Right lobe of liver (tissue), 6 donors: ENCODE measurements around the gene ESM1. TPM values are rescaled to one million over a fixed set of nuclear protein-coding genes. Genes with fewer than 3 reads are reported as not detected.

Source experiments
- ATAC-seq, 4 donors: fragments of 200-7000 bp; cut with Tn5 transposase; one replicate each; pipeline ENCODE4 v1.9.1; 2020; ENCODE audit warnings: mild to moderate bottlenecking in 4 of 4, moderate library complexity in 4 of 4
- DNase-seq, 3 donors: peaks; one replicate each; pipeline ENCODE4 v3.0.0-alpha.2; 2020
- H3K27ac ChIP-seq, 3 donors: fragments of 200-600 bp; one replicate each; pipeline ENCODE4 v1.8.0; 2022
- H3K27me3 ChIP-seq, 2 donors: fragments of 200-600 bp; one replicate each; pipeline ENCODE4 v1.8.0; 2022
- H3K36me3 ChIP-seq, 4 donors: fragments of 200-600 bp; sonication (generic) in 1 of 4; one replicate each; pipeline versions ENCODE4 v1.5.1 to v1.8.0; 2017 to 2022; ENCODE audit warnings: control low read depth in 1 of 4
- H3K4me1 ChIP-seq, 4 donors: fragments of 200-600 bp; sonication (generic) in 1 of 4; one replicate each; pipeline versions ENCODE4 v1.5.1 to v1.8.0; 2017 to 2022; ENCODE audit warnings: control low read depth in 1 of 4
- H3K4me3 ChIP-seq, 3 donors: fragments of 200-600 bp; one replicate each; pipeline ENCODE4 v1.8.0; 2022
- H3K9me3 ChIP-seq, 4 donors: fragments of 200-600 bp; sonication (generic) in 1 of 4; one replicate each; pipeline versions ENCODE4 v1.5.1 to v1.8.0; 2017 to 2022; ENCODE audit warnings: control low read depth in 1 of 4
- POLR2A ChIP-seq: fragments of 450-650 bp; IDR thresholded peaks from one replicate; pipeline ENCODE4 v1.6.1; 2017; ENCODE audit warnings: antibody characterized with exemption, mild to moderate bottlenecking
- WGBS: methylation state at CpG from one replicate; pipeline ENCODE4 v1.1.6; 2018; ENCODE audit warnings: low coverage, low lambda C conversion rate; ENCODE audit not compliant: insufficient coverage; ENCODE audit errors: missing lambda C conversion rate; 5-methylcytosine and 5-hydroxymethylcytosine counted together
- intact Hi-C, 2 donors: fragments of 100-400 bp; cut with DNase I; formaldehyde crosslinking; loops; one replicate each; pipeline versions ENCODE4 v1.11.2 to v1.14.1; 2022
- total RNA-seq, 6 experiments: library from RNA; depleted of rRNA in 2 of 6; stranded (reverse); fragments of >200 nt in 2 of 6; fragmentation: NEBNext Ultra II Directional in 3 of 6; extraction: Animal tissue kit (Norgen Biotek cat#: 25700) in 3 of 6; gene quantifications; one replicate each; pipeline versions ENCODE4 v1.1.0 to v1.2.4, GENCODE V29; 2016 to 2023
- TF ChIP-seq, protein P1 (sequence below), 4 donors: fragments of 200-600 bp in 3 of 4; fragments of 450-650 bp in 1 of 4; IDR thresholded peaks; one replicate each; pipeline versions ENCODE4 v1.5.1 to v1.8.0; 2016 to 2022; ENCODE audit warnings: antibody characterized with exemption in 4 of 4, mild to moderate bottlenecking in 2 of 4
- donor health status: DM: no; HTN: yes; CAD: no.
- donor health status: DM: no; HTN: no; CAD: no.
- donor health status: DM: no; HTN: no; CAD: no.
- donor health status: DM: no; HTN: yes; CAD: no.
- donor health status: DM: no; HTN: yes; CAD: no.

Gene ESM1
- total RNA-seq, 6 experiments from 2014 or later = 0.24 to 2.6 (median 0.31) TPM; not detected in 2

DNA sequence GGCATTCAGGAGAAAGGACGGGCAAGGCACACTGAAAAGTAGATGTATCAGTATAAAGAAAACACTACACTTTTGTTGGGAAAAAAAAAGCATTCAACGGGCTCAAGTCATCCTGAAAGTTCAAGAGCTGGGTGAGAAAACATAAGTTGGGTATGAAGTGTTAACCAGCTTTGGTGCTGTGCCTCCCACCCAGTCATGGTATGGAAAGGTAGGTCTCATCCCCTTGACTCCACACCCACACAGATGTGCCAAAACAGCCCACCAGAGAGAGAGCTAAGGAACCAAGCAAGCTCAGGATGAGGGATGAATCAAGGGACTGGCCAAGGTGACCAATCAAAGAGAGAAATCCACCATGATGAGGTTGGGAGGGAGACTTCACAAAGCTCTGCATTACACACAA lies 54.7 kb downstream of the ESM1 start:
- no peak for TF ChIP-seq POLR2A
- TF ChIP-seq, protein P1, sequence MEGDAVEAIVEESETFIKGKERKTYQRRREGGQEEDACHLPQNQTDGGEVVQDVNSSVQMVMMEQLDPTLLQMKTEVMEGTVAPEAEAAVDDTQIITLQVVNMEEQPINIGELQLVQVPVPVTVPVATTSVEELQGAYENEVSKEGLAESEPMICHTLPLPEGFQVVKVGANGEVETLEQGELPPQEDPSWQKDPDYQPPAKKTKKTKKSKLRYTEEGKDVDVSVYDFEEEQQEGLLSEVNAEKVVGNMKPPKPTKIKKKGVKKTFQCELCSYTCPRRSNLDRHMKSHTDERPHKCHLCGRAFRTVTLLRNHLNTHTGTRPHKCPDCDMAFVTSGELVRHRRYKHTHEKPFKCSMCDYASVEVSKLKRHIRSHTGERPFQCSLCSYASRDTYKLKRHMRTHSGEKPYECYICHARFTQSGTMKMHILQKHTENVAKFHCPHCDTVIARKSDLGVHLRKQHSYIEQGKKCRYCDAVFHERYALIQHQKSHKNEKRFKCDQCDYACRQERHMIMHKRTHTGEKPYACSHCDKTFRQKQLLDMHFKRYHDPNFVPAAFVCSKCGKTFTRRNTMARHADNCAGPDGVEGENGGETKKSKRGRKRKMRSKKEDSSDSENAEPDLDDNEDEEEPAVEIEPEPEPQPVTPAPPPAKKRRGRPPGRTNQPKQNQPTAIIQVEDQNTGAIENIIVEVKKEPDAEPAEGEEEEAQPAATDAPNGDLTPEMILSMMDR (IDR thresholded peaks at IDR 0.05) = no peak
- no peak overlapping the region for H3K4me3 ChIP-seq
- DNase-seq (no peak), ATAC-seq (no peak)
- intact Hi-C loops = no loop called here
- no peaks in the 10 kb centered on the region for H3K36me3 ChIP-seq
- no peak overlapping the region for H3K27ac ChIP-seq
- WGBS = 65% methylated on average over 2 of the region's 2 CpGs
- H3K4me1 ChIP-seq = no peaks in the 10 kb centered on the region
- no peaks in the 10 kb centered on the region for H3K27me3 ChIP-seq
- H3K9me3 ChIP-seq = no peaks in the 10 kb centered on the region

Other genes with a start within 250 kb of the ESM1 start
- gene GZMK, start 38.7 kb upstream of the ESM1 start, total RNA-seq = 1 to 10 TPM in 1 of 6 experiments, under 1 TPM in 5; 0.18 to 1.1 (median 0.56) TPM
- gene GZMA, start 117.1 kb upstream of the ESM1 start, total RNA-seq = 1 to 10 TPM in 4 of 6 experiments, under 1 TPM in 2; 0.53 to 2.9 (median 1.8) TPM
- 1 to 10 TPM in 5 of 6 experiments, under 1 TPM in 1; 0.24 to 3.2 (median 1.4) TPM for gene GPX8, start 174.6 kb upstream of the ESM1 start, total RNA-seq
- gene CDC20B, start 187.6 kb upstream of the ESM1 start, total RNA-seq = not detected
- gene MCIDAS, start 241.7 kb upstream of the ESM1 start, total RNA-seq = not detected
- gene CCNO, start 248.0 kb upstream of the ESM1 start, total RNA-seq = under 1 TPM in 2 of 6 experiments, not detected in 4; 0.31 to 0.75 TPM